Endothelial cell of umbilical vein (primary cell): Measurements from ENCODE around the gene FARP2. TPM values are rescaled to one million over a fixed set of nuclear protein-coding genes. Genes with fewer than 3 reads are reported as not detected.
"Not testable (repeated sequence)": the region's sequence is repeated elsewhere in the genome, so short reads cannot be mapped to it uniquely, and the experiment has no call there.

Source experiments
- BruUV-seq: library from RNA; stranded (reverse); fragments of 400-500 nt; replicated peaks from 2 replicates; lab custom pipeline; 2021; lab: Mats Ljungman, UMichigan
- CTCF ChIA-PET: fragments of 300-600, 350-600 bp; sonication (Branson Sonifier 250); formaldehyde crosslinking; loops from one replicate; lab custom pipeline; 2021; ENCODE audit warnings: antibody characterized with exemption, inconsistent platforms; lab: Charles Lee
- POLR2A ChIA-PET: fragments of 300-600, 350-600 bp; sonication (Branson Sonifier 250); formaldehyde crosslinking; loops from one replicate; lab custom pipeline; 2021; ENCODE audit warnings: antibody characterized with exemption, inconsistent platforms; lab: Charles Lee
- DNase-seq: peaks from one replicate; pipeline ENCODE4 v3.0.0-alpha.2; 2011; ENCODE audit warnings: low read depth, low spot score
- FAIRE-seq: peaks from 2 replicates; lab custom pipeline; 2011; peaks lifted over from hg19 to GRCh38; lab: Jason Lieb, UNC
- H2AFZ ChIP-seq: 2 replicates; pipeline ENCODE4 v1.6.0; 2012; ENCODE audit warnings: low read depth, low read length, control low read depth, inconsistent platforms
- H3K27ac ChIP-seq: 2 replicates; pipeline ENCODE4 v1.5.1; 2011; ENCODE audit warnings: low read depth, mild to moderate bottlenecking, control low read depth, low read length, moderate library complexity; ENCODE audit not compliant: insufficient read depth
- H3K27me3 ChIP-seq, 2 experiments: 2 replicates each; pipeline versions ENCODE4 v1.6.0 to v1.6.1; 2011; ENCODE audit warnings: low read length in 2 of 2, mixed read lengths in 1 of 2; ENCODE audit not compliant: control insufficient read depth in 2 of 2, insufficient read depth in 2 of 2
- H3K36me3 ChIP-seq, 2 experiments: 2 replicates in 1 of 2; 3 replicates in 1 of 2; pipeline ENCODE4 v1.5.1; 2011; ENCODE audit warnings: low read length in 2 of 2, mild to moderate bottlenecking in 1 of 2, moderate library complexity in 1 of 2; ENCODE audit not compliant: control insufficient read depth in 2 of 2, insufficient read depth in 2 of 2; ENCODE audit errors: extremely low read depth in 1 of 2
- H3K4me1 ChIP-seq: 3 replicates; pipeline ENCODE4 v1.5.1; 2011; ENCODE audit warnings: mild to moderate bottlenecking, low read length; ENCODE audit not compliant: control insufficient read depth, insufficient read depth; ENCODE audit errors: extremely low read depth
- H3K4me2 ChIP-seq: 2 replicates; pipeline ENCODE4 v1.6.1; 2011; ENCODE audit warnings: low read length, control low read depth, mixed read lengths; ENCODE audit not compliant: insufficient read depth
- H3K4me3 ChIP-seq, 3 experiments: fragments of 200-600 bp in 1 of 3; sonication (generic), shearing (Covaris generic) in 1 of 3; replicated peaks in 1 of 3; 2 replicates each; pipeline ENCODE4 v1.5.1; 2011 to 2016; ENCODE audit warnings: control low read depth in 3 of 3, low read length in 3 of 3, mild to moderate bottlenecking in 2 of 3, inconsistent platforms in 1 of 3, low read depth in 1 of 3, moderate library complexity in 1 of 3; ENCODE audit not compliant: insufficient read depth in 1 of 3
- H3K79me2 ChIP-seq: 2 replicates; pipeline ENCODE4 v1.6.0; 2012; ENCODE audit warnings: low read length, inconsistent platforms; ENCODE audit not compliant: control insufficient read depth, insufficient read depth
- H3K9ac ChIP-seq: replicated peaks from 2 replicates; pipeline ENCODE3; 2011; ENCODE audit warnings: low read length, control low read depth; ENCODE audit not compliant: insufficient read depth; ENCODE audit errors: extremely low read depth
- H3K9me1 ChIP-seq: replicated peaks from 3 replicates; pipeline ENCODE4 v1.6.0; 2011; ENCODE audit warnings: mild to moderate bottlenecking, low read length; ENCODE audit not compliant: control insufficient read depth, insufficient read depth; ENCODE audit errors: extremely low read depth
- H3K9me3 ChIP-seq: replicated peaks from 2 replicates; pipeline ENCODE4 v1.5.1; 2012; ENCODE audit warnings: low read length, inconsistent platforms; ENCODE audit not compliant: control insufficient read depth, insufficient read depth
- H4K20me1 ChIP-seq: replicated peaks from 2 replicates; pipeline ENCODE3; 2011; ENCODE audit warnings: mild to moderate bottlenecking, low read length; ENCODE audit not compliant: control insufficient read depth, insufficient read depth; ENCODE audit errors: extremely low read depth
- EZH2 ChIP-seq: IDR thresholded peaks from 2 replicates; pipeline ENCODE4 v1.6.1; 2012; ENCODE audit warnings: borderline replicate concordance, low read depth, mild to moderate bottlenecking, moderate library complexity, low read length, inconsistent platforms; ENCODE audit not compliant: severe bottlenecking
- FOS ChIP-seq: IDR thresholded peaks from 2 replicates; pipeline ENCODE4 v1.6.1; 2011; ENCODE audit warnings: mild to moderate bottlenecking, low read length, moderate library complexity, borderline replicate concordance; ENCODE audit not compliant: insufficient read depth
- GATA2 ChIP-seq: IDR thresholded peaks from 2 replicates; pipeline ENCODE4 v1.7.0; 2011; ENCODE audit warnings: low read depth, mild to moderate bottlenecking, moderate library complexity, mixed read lengths, low read length; ENCODE audit not compliant: insufficient read length, insufficient read depth
- JUN ChIP-seq: IDR thresholded peaks from 2 replicates; pipeline ENCODE4 v1.6.1; 2011; ENCODE audit warnings: borderline replicate concordance, low read depth; ENCODE audit not compliant: insufficient read length, insufficient read depth
- MAX ChIP-seq: IDR thresholded peaks from 2 replicates; pipeline ENCODE4 v1.6.1; 2011; ENCODE audit not compliant: insufficient read depth, insufficient read length
- MYC ChIP-seq: IDR thresholded peaks from one replicate; pipeline ENCODE4 v1.6.1; 2011; ENCODE audit warnings: mild to moderate bottlenecking, low read depth, low read length
- POLR2A ChIP-seq: IDR thresholded peaks from 2 replicates; pipeline ENCODE4 v1.6.1; 2012; ENCODE audit warnings: low read depth, mild to moderate bottlenecking, control low read depth, low read length
- POLR2AphosphoS5 ChIP-seq: IDR thresholded peaks from 2 replicates; pipeline ENCODE4 v1.6.1; 2012; ENCODE audit warnings: low read depth, mild to moderate bottlenecking, control low read depth, low read length, moderate library complexity; ENCODE audit not compliant: insufficient read depth
- dilution Hi-C: fragments of 300-500 bp; cut with MboI; formaldehyde crosslinking; loops from one replicate; pipeline ENCODE4 v1.15.0; 2019; ENCODE audit warnings: low sequenced_read_pairs; ENCODE audit not compliant: extremely low pct_ligation_motif_present
- intact Hi-C: fragments of 100-400 bp; cut with micrococcal nuclease; formaldehyde crosslinking; loops from one replicate; pipeline ENCODE4 v1.10.0; 2022
- polyA plus RNA-seq, 4 experiments: library from polyadenylated mRNA; depleted of rRNA in 3 of 4; stranded (reverse) in 3 of 4; unstranded in 1 of 4; fragments of >200 nt; gene quantifications; 2 replicates each; pipeline versions ENCODE4 v1.2.1 to v1.2.3, GENCODE V29; 2011 to 2012; ENCODE audit warnings: missing spikeins in 1 of 4
- total RNA-seq: library from RNA; stranded (reverse); gene quantifications from 2 replicates; pipeline ENCODE4 v1.2.3, GENCODE V29; 2021
- TF ChIP-seq, protein P1 (sequence below), 2 donors: IDR thresholded peaks; 1 replicate in 1 of 2; 2 replicates in 1 of 2; pipeline ENCODE4 v1.5.1; 2011; ENCODE audit warnings: low read length in 2 of 2, mild to moderate bottlenecking in 2 of 2, moderate library complexity in 2 of 2, control low read depth in 1 of 2, inconsistent platforms in 1 of 2, low read depth in 1 of 2; ENCODE audit not compliant: insufficient read depth in 1 of 2; ENCODE audit errors: extremely low read depth in 1 of 2

The FARP2 gene
- total and polyA plus RNA-seq, 2 donors (not counting 3 experiments of a cell fraction or from before 2014, with no cell fraction given) = 15.3 to 45.3 TPM

- Histone ChIP-seq H3K36me3 (peaks cover 0 to 2% of the 10 kb centered on the region in 2 experiments), H3K4me2 (no peak overlapping the region), H3K4me3 (no peak overlapping the region), H3K4me1 (no peaks in the 10 kb centered on the region), H3K27ac (no peak overlapping the region), H3K9me3 (no peaks in the 10 kb centered on the region), H3K27me3 (no peaks in the 10 kb centered on the region), H3K79me2 (no peaks in the 10 kb centered on the region), H3K9ac (no peak overlapping the region), H2AFZ (no peak overlapping the region), H4K20me1 (no peaks in the 10 kb centered on the region), H3K9me1 (no peaks in the 10 kb centered on the region)
- ChIA-PET CTCF (interaction anchor here (0.6 kb wide), 2 partner anchors 57 to 403 kb away, joined by 3 read pairs; no protein-coding TSS in a partner anchor), POLR2A (no interaction called here)
- no TSS peak for BruUV-seq
- intact Hi-C loops (no loop called here), dilution Hi-C loops (no loop called here)
- no peak for TF ChIP-seq MAX
- no peak for TF ChIP-seq JUN
- TF ChIP-seq EZH2 = no peak
- no peak for TF ChIP-seq POLR2AphosphoS5
- no peak for TF ChIP-seq GATA2
- TF ChIP-seq POLR2A = no peak
- TF ChIP-seq MYC = no peak
- no peak for TF ChIP-seq FOS
- TF ChIP-seq, protein P1, sequence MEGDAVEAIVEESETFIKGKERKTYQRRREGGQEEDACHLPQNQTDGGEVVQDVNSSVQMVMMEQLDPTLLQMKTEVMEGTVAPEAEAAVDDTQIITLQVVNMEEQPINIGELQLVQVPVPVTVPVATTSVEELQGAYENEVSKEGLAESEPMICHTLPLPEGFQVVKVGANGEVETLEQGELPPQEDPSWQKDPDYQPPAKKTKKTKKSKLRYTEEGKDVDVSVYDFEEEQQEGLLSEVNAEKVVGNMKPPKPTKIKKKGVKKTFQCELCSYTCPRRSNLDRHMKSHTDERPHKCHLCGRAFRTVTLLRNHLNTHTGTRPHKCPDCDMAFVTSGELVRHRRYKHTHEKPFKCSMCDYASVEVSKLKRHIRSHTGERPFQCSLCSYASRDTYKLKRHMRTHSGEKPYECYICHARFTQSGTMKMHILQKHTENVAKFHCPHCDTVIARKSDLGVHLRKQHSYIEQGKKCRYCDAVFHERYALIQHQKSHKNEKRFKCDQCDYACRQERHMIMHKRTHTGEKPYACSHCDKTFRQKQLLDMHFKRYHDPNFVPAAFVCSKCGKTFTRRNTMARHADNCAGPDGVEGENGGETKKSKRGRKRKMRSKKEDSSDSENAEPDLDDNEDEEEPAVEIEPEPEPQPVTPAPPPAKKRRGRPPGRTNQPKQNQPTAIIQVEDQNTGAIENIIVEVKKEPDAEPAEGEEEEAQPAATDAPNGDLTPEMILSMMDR (IDR thresholded peaks at IDR 0.05; ENCODE audit: extremely low read depth in 1 of 2, insufficient read depth in 1 of 2, low read depth in 1 of 2, low read length in 2 of 2) = no peak
- DNase-seq = no peak
- no peak for FAIRE-seq
These were observed 95.9 kb downstream of the FARP2 start for GRCh38 chr2:241451840-241452506.

GRCh38 chr2:241453919-241454318 lies 97.8 kb downstream of the FARP2 start:
- H3K36me3 ChIP-seq, BruUV-seq, dilution Hi-C loops, H3K9me1 ChIP-seq, H3K9me3 ChIP-seq, POLR2A ChIA-PET, H3K4me3 ChIP-seq, FAIRE-seq, H3K4me1 ChIP-seq, H3K27me3 ChIP-seq, H3K9ac ChIP-seq, H3K27ac ChIP-seq, DNase-seq, intact Hi-C loops, H2AFZ ChIP-seq, H4K20me1 ChIP-seq, CTCF ChIA-PET, H3K4me2 ChIP-seq, H3K79me2 ChIP-seq: not testable (repeated sequence)
